Endometrial microvascular endothelial cells (primary cell): Measurements from ENCODE around the gene ACOXL. TPM values are rescaled to one million over a fixed set of nuclear protein-coding genes. Genes with fewer than 3 reads are reported as not detected.

Experiments used
- in situ Hi-C: cut with HindIII; loops from 2 replicates; pipeline ENCODE4 v1.10.0; 2017; ENCODE audit warnings: low sequenced_read_pairs, low pct_unique_long_range_greater_than_20kb; ENCODE audit errors: inconsistent ontology term
- total RNA-seq: library from RNA; depleted of rRNA; stranded (reverse); fragments of >200 nt; gene quantifications from one replicate; pipeline ENCODE4 v1.2.3, GENCODE V29; 2015; ENCODE audit errors: inconsistent ontology term

ACOXL gene
- total RNA-seq, 1 donor from 2014 or later, result not detected

DNA sequence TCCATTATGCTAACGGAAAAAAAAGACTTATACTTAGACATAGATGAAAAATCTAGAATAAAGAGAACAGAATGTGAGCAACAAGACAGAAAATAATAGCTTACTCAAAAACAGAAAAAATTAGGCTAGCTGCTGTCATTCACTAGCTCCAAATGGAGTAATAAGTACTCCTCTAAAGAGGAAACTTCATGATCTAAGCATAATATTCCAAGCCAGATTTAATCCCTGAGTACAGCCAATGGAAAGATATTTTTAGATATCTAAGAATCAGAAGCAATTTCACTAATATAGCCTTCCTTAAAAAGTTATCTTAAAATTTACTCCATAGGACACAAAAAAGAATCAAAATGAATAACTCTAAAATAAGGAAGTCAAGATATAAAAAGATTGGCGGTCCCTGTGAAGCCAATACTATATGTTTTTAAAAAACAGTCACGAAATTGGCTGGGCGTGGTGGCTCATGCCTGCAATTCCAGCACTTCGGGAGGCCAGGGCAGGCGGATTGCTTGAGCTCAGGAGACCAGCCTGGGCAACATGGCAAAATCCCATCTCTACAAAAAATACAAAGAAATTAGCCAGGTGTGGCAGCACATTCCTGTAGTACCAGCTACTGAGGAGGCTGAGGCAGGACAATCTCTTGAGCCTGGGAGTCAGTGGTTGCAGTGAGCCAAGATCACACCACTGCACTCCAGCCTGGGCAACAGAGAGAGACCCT lies 265.1 kb downstream of the ACOXL start:
- in situ Hi-C loops, result no loop called here

DNA sequence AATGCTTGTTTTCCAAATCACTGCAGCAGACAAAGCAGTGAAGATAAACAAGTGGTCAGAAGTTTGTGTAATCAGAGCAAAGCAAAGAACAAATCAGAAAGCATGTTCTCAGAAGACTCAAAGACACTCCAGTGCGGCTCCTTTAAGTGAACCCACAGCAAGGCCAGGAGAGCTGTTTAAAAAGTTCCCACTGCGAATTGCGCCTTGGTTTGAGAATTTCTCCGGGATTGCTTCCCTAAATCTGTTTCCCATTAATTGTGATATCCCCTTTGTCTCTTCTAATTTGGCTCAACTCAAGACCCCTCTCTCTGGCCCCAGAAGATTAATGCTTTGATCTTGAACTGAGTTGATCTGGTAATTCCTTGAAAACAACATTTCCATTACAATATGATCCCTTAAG lies 265.9 kb downstream of the ACOXL start:
- in situ Hi-C loops, result no loop called here

DNA sequence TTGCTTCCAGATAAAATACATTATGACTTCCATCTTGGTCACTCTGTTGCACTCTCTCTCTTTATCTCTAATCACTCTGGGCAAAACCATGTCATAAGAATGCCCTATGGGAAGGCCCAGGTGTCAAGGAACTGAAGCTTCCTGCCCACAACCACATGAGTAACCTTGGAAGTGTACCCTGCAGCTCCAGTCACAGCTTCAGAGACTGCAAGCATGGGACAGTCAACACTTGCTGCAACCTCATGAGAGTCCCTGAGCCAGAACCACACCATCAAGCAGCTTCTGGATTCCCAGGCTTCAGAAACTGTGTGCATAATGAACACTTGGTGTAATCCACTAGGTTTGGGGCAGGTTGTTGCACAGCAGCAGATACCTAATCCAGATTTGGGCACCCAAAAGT lies 267.3 kb downstream of the ACOXL start:
- in situ Hi-C loops, result no loop called here

DNA sequence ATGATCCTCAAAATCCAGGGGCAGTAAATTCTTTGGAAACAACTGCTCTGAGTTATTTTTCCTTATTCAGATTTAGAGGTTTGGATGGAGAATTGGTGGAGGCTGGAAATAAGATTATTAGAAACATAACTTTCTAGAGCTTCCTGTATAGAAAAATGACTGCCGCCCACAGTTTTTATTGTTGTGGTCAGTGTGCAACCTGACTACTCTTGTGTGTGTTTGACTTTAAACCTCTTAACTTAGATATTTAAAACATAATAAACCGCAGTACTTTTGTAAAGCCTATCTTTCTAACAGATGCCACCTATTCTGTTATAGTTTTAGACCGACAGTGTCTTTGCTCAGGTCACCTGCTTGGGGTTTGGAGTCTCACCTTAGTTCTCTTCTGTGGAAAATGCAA lies 272.9 kb downstream of the ACOXL start:
- in situ Hi-C loops, result no loop called here

DNA sequence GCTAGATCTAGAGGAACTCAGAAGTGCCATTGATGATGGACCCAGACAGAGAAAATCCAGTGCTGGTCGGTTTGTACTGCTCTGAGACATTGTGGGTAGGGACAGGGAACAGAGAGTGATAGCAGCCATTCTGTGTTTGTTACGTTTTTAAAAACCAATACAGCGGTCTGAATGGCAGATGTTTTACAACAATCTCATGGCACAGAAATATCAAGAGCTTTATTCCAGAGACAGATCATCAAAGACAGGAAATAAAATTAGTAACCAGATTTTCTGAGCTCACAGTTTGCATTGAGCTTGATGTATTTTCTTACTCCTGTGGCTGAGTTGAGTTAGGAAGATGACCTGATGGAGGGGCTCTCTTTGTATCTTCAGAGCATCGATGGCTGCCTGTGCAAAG lies 273.4 kb downstream of the ACOXL start:
- in situ Hi-C loops, result no loop called here

DNA sequence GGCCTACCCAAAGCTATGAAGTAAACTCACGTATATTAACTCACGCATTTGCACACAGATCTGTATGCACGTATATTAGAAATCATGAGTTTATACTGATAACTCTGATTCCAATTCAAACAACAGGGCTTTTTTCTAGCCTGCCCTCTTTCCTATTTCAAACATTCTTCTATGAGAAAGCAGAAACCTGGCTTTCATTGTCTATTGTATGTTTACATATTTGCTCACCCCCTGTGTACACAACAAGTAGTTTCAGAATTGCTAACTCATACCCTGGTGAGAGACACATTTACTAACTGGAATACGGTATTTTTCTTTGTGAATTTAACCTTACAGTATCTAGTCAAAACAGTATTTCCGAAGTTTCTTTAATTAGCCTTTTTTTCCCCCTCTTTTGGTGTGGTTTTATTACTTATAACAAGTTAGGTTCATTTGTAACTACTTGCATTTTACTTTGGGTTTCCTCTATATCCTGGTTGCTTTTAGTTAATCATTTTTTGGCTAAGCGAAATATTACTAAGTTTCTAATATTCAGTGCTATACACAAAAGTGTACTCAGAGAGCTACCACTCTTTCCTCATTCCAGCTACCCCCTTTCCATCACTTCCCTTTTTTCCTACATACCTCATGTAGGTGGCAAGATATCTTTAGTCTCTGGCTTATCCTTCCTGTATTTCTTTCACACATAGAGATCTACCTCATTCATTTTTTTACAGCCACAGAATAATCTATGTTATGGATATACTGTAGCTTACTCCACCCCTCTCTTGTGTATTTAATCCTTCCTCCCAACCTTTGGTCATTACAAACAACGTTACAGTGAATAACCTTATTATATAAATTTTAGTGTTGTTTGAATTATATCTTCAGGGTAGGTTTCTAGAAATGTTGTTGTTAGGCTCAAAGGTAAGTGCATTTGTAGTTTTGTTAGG lies 275.6 kb downstream of the ACOXL start:
- in situ Hi-C loops, result no loop called here

DNA sequence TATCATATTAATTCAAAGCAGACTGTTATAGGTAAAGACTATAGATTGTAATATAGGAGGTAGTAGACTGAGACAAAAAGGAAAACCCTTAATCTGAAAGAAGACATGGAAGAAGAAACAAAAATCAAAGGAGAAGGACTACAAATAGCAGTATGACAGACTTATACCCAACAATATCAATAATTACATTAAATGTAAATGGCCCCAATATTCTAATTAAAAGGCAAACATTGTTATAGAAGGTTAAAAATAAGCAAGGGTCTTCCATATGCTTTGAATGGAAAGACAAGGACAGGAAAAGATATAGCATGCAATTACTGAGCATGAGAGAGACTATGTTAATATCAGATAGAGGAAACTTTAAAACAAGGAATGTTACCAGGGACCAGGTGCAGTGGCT lies 278.8 kb downstream of the ACOXL start:
- in situ Hi-C loops, result no loop called here

DNA sequence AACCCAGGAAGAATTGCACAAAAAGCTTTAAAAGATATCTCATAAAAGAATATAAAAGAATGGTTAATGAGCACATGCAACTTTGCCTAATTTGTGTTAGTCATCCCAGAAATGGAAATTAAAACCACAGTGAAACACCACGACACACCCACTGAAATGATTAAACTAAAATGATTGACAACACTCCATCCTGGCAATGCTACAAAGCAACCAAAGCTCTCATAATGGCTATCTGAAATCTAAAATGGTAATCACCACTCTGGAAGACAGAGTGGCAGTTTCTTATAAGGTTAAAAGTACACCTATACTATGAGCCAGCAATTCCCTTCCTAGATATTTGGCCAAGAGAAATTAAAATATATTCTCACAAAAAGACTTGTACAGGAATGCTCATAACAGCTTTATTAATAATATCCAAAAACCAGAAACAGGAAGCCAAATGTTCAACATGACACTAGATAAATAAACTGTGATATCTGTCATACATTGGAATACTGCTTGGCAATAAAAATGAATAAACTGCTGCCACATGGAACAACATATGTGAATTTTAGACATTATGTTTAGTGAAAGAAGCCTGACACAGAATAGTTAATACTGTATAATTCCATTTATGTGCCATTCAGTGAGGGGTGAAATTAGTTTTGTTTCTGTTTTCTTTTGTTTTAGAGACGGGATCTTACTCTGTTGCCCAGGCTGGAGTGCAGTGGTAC lies 283.1 kb downstream of the ACOXL start:
- in situ Hi-C loops, result no loop called here

DNA sequence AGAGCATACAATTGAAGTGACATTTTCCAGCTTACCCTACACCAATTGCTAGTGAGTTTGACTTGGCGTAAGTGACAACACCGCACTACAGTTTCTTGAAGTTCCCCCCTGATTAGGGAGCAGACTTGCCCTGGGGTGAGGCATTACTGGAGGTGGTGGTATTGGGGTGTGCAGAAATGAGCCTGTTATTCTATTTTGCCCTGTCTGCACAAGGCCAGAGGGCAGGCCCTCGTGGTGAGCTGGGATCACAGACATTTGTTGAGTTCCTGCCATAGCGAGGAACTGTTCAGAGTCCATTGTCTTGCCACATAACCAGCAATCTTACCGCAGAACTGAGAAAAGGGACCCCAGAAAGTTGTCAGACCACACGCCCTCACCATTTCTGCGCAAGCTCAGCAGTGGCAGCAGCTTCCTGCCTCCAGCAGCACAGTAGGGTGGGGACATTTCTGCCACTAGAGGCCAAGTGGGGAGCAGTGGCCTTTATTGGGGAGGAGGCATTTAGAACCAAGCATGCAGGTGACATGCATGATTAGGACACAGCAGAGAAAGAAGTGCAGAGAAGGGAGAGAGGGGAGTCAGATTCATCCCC lies 284.8 kb downstream of the ACOXL start:
- in situ Hi-C loops, result no loop called here

DNA sequence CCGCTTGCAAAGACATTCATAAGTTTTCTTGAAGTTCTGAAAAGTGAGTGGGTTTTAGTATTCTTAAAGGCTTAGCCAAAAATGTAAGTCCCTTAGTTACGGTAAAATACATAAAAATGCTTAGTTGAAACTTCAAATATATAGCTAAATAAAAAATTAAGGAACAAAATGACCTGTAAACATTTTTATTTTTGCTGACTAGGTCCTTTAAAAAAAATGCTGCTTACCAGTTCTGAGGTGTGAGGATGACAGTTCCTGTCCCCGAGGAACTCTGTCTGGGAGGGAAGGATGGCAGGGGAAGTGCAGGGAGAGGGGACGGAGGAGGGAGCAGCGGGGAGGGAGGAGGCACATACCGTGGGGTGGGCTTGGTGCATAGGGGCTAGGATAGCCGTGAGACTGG lies 285.5 kb downstream of the ACOXL start:
- in situ Hi-C loops, result no loop called here

DNA sequence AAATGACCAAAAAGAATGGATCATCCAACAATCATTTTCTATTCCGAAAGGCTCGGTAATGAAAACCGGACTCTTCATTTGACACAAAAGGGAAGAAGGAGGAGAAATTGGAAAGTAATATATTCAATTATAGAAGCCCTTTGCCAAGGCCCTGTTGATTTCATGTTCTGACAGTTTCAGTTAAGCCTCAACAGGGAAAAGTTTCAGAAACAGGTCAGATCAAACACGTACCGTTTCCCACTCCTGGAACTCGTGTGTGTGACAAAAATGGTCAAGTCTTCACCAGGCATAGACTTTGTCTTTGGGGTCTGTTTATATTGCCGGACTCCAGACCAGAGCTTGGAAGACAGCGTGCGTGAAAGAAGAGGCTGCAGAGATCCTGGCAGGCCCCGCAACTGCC lies 287.0 kb downstream of the ACOXL start:
- in situ Hi-C loops, result no loop called here

DNA sequence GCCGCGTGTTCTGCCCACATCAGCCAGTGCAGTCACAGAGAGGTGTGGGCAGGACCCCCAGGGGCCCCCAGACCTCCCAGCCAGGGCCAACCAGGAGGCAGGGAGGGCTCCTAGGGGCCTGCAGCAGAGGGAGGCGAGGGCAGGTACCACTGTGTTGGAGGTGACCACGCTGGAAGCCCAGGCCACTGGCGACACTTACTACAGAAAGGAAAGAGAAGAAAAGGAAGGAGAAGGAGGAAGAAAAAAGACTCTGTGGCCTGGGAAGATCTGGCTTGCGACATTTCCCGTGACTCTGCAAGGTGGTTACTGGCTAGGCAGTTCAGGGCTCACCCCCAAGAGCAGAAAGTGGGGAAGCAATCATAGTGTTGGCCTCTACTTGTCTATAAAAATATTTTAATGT lies 290.3 kb downstream of the ACOXL start:
- in situ Hi-C loops, result no loop called here

DNA sequence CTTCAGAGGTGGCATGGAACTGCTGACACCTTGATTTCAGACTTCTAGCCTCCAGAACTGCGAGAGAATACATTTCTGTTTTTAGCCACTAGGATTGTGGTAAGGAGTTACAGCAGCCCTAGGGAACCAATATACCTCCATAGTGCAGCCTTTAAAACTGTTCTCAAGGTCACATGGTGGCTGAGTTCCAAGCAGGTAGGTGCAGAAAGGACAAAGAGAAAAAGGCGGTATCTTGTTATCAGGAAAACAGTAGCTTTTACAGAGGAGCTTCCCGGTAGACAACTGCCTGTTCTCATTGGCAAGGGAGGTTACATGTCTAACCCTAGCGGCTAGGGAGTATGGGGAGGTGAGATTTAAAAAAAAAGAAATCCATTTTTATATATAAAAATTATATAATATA lies 292.1 kb downstream of the ACOXL start:
- in situ Hi-C loops, result no loop called here

DNA sequence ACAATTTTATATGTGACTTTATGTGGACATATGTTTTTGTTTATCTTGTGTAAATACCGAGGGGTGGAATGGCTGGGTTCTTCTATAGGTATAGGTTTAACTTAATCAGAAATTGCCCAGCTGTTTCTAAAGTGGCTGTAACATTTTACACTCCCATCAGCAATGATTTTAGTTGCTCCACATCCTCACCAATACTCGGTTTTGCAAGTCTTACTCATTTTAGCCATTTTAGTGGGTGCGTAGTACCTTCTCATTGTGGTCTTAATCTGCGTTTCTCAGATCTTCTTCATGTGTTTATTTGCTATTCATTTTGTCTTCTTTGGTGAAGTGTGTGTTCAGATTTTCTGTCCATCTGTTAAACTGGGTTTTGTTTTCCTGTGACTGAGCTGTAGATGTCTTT lies 292.9 kb downstream of the ACOXL start:
- in situ Hi-C loops, result no loop called here

DNA sequence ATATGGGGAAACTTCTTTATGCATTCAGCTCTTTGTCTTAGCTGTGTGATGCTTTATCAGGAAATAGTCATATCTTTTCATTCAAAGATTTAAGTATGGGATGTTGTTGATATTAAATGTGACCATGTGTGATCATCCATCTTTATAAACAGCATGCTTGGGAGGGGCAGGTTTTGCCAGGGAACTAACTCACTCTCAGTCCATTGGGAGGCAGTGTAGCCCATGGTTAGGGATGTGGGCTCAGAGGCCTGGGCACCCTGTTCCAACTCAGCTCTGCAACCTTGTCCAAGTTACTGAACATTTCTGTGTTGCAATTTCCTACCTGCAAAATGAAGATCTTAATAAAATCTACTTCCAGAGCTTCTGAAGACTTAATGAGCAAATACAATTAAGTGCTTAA lies 296.3 kb downstream of the ACOXL start:
- in situ Hi-C loops, result no loop called here

DNA sequence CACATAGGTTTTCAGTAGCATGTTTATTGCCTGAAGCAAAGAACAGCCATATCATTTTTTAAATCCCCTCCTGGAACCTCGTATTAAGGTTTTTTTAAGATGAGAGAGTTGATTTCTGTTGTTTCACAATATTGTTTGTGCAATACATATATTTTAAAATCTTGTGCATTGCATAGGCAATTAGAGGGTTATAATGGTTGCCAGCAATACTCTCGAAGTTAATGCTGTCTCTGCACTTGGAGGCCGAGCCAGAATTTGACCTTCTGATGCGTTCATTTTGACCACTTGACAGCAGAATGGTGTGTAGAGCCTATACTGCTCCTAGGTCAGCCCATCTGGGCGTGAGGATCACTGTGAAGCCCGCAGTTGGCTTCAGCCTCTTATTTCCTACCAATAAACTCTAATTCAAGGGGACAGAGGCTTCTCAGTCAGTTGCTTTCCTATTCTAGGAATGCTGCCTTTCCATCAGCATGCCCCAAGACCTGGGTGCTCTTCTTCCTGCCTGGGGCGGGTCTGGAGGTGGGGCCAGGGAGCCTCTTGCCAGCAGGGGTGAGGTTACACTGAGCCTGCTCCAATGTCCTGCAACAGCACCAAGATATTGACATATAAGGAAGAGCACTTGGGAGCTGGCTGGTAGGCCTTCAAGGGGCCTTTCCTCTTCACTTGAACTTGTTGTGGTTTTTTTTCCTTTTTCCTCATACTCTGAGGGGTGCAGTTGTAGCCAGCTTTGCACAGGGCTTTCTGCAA lies 297.0 kb downstream of the ACOXL start:
- in situ Hi-C loops, result no loop called here

DNA sequence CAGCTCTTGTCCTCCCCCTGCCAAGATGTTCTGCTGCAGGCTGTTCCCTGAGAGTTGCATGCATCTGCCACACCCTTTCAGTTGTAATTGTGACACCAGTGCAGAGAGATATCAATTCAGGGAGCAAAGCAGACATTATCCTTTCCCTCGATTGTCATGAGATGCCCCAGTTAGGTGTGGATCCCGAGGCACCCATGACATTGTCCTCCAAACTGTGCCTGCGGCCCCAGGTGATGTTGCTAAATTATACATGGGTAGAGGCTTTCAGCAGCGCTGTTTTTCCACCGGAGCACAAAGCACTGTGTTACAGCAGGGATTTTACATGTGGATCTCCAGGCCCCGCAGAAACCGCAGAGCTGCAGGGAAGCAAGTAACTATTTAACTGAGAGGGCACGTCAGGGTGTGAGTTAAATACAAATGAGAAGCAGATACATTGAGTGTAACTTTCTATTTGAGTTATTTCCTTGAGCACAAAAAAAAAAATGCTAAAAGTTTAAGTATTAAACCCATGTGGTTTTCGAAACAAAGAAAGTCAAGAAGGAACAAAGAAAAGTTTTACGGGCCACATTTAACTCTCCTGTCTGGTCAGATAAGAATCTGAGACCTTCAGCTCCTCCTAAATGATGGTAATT lies 298.0 kb downstream of the ACOXL start:
- in situ Hi-C loops, result no loop called here

DNA sequence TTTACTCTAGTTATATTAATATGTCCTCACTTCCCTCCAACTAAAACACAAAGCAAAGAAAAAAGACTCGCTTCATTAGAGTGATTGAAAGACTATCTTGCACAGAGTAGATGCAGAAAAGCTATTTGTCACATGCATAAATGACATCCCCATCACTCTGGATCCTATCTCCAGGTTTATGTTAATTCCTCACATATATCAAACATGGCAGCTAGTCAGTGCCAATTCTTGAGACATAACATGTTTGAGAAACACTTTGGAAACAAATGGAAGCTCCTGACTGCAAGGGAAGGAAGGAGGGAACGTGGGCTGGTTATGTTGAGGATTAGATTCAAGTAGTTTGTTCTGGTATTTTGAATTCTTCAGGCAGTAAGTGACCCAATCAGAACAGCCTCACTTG lies 298.6 kb downstream of the ACOXL start:
- in situ Hi-C loops, result no loop called here
